HG03442 (cell line): ENCODE results near the gene CTCFL.

Experiments used
- ATAC-seq: cut with Tn5 transposase; IDR thresholded peaks from one replicate; pipeline ENCODE4 v1.9.1; 2021; ENCODE audit warnings: mild to moderate bottlenecking, moderate library complexity; ENCODE audit not compliant: unreplicated experiment

Gene CTCFL

GRCh38 chr20:57560554-57561355 is 35.8 kb upstream of the CTCFL start, which contains the start of gene PCK1:
TSS of gene PCK1 (plus strand) at chr20:57561110. CDS start at chr20:57561412, 302 bp downstream.
- ATAC-seq: no peak

GRCh38 chr20:57559658-57560553 is 35.0 kb upstream of the CTCFL start:
- no peak for ATAC-seq

DNA sequence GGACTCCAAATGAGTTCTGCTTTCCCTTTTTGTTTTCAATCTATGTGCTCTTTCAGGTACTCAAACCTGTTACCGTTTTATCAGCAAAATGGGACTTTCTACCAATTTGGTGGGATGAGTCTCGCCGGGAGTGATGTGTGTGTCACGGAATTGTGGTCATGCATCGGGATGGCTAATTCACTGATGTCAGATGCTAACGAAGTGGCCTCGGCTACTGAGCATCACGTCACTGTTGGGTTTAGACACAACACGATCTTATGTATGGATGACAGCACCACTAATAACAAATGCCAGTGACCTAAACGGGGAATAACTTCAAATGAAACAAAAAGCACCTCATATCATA is 34.3 kb upstream of the CTCFL start:
- no peak for ATAC-seq

GRCh38 chr20:57558614-57559288 is 33.8 kb upstream of the CTCFL start:
- ATAC-seq: no peak

DNA sequence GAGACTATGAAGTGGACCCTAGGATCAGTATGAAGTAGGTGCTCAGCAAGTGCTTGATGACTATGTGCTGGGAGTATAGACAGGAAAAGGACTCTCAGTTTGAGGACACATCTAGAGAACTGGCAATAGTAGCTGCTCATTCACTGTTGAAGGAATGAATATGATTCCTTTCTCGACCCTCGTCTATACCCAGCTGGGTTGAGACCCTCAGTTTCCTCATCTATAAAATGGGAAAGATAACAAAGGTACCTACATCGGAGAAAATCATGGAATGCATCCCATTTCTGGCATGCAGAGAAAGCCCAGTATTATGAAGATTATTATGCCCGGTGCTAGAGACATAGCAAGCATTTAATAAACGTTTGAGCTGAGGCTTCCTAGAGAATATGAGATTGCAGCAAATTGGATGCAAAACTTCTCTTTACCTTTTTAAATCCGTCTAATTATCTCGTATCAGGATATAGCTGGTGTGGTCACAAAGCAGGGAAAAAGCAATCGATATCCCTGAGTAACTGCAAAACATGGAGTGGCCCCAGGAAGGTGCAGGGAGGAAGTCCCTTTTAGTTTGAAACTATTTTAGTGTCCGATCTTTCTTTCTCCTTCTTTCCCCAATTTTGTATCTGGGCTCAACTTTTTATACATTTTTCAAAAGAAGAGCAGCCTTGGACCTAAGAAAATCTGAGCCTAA is 33.1 kb upstream of the CTCFL start:
- ATAC-seq: no peak

GRCh38 chr20:57556980-57557274 is 32.0 kb upstream of the CTCFL start:
- no peak for ATAC-seq

DNA sequence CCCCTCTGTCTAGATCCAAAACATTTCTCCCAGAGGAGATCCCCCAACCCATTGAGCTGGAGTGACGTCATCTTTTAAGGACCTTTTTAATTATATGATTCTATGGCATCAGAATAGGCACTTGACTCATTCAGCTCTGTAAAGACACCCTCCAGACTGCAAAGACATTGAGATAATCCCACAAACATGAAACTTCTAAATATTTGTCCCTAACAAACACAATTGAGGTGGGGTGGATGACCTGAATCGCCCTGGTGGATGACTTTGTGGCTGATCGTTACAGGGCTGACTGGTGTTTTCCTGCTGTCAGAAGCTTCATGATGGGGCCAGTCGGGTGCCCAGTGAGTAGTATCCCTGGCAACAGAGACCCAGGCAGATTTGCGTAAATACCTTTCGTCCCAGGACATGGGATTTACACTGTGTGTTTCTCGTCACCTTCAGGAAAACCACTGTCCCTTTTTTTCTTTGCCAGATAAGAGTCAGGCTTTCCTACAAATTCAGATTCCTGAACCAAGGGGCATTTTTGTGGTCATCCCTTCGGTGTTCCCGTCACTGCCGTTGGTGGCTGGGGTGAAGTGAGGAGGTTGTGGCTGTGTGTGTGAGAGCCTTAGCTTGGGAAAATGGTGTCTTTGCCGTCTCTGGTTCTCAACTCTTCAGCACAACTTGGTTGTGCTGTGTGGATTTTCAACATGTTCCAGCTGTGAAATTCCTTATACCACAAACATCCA is 30.7 kb upstream of the CTCFL start:
- no peak for ATAC-seq

GRCh38 chr20:57553376-57554018 is 28.6 kb upstream of the CTCFL start:
- no peak for ATAC-seq

GRCh38 chr20:57552471-57552870 is 27.5 kb upstream of the CTCFL start:
- ATAC-seq: no peak

DNA sequence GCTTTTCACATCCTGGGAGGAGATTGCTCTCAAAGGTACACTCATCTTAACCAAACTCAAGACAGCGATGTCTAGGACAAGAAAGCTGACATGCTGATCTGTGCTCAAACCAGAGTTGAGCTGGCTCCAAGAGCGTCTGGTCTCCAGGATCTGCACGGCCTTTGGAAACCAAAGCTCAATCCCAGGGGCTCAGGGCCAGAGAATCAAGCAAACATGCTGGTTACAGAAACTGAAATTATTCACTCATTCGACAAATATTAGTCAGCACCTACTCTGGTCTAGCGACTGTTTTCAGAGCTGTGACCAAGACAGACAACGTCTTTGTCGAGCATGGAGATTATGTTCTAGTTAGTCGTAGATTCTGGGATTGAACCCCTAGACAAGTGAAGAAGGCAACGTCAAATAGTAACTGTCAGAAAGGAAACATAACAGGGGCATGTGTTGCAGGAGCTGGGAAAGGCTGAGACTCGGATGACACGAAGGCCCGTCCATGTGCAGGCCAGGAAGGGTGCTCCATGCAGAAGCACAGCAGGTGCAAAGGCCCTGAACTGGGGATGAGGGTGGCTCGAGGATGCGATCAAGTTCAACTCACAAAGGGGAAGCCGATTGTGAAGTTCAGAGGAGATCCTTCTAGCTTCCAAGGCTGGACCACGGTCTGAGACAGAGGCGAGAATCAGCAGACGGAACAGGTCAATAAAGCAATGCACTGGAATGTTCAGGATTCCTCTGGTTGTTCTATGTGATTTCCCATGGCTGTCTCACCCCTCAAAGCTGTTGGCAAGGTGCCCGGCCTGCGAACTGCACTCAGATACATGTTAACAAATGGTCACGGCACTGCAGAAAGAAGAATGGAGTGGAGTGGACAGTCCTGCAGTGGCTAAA is 23.5 kb upstream of the CTCFL start:
- no peak for ATAC-seq

DNA sequence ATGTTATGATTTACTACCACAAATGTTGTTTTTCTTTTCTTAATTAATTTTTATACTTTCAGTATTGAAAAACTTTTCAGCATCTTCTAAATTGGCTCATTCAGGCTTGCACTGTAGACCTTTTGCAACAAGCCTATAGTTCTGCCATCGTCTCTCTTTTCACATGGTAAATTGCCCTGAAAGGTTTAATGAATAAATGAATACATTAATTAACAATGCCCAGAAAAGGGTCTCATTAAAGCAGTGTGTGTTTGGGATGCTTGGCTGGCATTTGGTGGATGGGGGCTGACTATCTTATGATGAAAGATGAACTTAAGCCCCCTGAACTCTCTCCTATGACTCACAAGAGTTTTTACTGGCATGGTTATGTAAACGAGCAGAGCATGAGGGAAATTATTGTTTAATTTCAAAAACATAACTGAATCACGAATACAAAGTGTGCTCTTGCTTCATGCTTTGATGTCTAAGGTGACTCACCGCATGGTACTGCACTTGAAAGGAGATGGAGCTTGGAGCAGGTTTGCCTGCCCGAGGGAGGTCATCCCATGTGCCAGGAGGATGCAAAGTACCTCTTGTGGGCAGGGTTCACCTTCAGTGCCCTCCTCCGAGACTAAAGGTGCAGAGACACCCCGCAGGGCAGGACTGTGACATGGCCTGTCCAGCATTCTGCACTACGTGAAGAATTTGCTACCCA is 22.2 kb upstream of the CTCFL start:
- no peak for ATAC-seq

- no peak for ATAC-seq
These were observed 21.2 kb upstream of the CTCFL start for GRCh38 chr20:57545927-57546662.

DNA sequence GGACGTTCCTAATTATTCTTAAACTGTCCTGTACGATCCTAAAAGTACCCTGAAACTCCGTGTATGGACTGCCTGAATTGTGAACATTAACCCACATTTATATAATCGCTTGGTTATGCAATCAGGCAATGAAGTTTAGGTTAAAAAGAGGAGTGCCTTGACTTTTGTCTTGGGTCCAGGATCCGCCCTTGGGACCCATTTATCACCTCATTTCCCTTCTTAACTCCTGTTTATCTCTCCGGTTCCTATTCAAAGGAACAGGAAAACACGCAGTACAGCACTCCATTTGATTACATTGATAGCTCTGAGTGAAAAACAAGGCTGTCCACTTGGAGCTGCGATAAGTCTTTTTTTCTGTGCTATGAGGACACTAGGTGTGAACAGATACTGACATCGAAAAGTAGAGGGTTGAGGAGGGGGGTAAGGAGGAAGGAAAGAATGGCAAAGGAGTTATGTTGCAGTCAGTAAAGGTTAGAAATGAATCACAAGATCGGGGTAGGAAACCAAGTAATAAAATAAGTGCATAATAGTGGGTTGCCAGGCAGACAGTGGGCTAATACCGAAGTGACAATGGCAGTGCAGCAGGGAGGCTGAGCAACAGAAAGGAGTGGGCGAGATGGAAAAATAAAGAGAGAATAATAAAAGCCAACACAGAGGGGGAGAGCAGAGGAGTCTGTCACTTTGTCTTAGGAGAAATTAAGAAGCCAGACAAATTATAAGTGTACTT is 20.1 kb upstream of the CTCFL start:
- ATAC-seq: no peak

GRCh38 chr20:57543754-57544153 is 18.8 kb upstream of the CTCFL start:
- ATAC-seq: no peak

- no peak for ATAC-seq
These were observed 16.1 kb upstream of the CTCFL start for GRCh38 chr20:57540890-57541580.

DNA sequence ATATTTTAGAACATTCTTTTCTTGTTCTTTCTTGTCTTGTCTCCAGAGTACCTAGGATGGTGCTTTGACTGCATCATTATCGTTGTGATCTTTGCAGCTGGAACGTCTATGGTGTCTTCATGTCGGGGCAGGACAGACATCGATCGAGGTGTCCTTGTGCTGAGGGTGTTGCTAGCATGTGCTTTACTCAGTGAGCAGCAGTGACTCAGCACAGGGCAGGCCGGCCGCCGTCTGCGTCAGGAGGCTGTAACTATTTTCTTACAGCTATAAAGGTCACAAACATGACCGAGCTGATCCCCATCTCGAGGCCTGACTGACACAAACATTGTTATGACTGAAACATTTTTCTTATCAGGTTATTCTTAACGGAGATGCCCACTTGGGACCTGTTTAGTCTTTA is 14.9 kb upstream of the CTCFL start:
- no peak for ATAC-seq
